HuH-7 (cell line): ENCODE measurements around the gene TBCK.
"Not testable (repeated sequence)": the region's sequence is repeated elsewhere in the genome, so short reads cannot be mapped to it uniquely, and the experiment has no call there.

Experiments
- DNase-seq: peaks from one replicate; pipeline ENCODE4 v3.0.0; 2011; ENCODE audit warnings: low spot score

The TBCK gene

DNA sequence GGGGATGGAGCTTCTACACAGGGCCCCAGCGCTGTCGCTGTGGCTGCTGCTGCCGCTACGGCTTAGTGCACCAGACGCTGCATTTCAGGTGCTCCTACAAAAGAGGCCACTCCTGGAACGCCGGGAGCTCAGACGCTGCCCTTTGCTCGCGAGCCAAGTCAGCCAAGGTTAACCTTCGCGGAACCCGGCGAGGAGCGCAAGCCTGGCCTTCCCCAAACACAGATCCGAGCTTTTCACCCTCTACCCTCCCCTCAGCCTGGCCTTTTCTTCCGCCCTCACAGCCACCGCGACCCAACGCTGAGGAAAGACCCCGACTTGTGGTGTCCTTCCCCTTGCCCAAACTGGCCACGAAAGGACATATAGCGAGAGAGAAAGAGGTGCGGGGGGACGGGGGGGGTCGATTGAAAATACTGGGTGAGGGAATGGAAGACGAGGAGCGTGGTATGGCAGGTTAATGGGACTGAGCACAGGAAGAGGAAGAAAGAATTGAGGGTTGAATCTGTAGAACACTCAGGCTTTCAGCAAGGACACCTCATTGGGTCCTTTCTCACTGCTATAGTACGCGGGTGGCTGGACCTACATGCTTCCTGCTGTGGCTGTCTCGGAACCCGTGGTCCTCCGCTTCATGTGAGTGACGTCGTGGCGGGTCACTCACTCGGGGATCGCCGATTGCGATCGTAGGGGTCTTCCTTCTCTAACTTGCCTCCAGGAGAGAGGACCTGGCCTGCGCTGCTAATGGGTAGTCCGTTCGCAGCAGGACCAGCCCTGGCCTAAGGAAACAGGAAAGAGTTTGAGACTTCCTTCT is at the start of gene TBCK, which contains the start of gene AIMP1:
Gene TBCK, minus strand, starts transcription at position 242 of the 805 bp plus-strand sequence. CDS start 7,249 bp downstream, outside the sequence.
Gene AIMP1, plus strand, starts transcription at position 583 of the 805 bp plus-strand sequence. CDS start 8,460 bp downstream, outside the sequence.
- peak; percentile 66 for DNase-seq

DNA sequence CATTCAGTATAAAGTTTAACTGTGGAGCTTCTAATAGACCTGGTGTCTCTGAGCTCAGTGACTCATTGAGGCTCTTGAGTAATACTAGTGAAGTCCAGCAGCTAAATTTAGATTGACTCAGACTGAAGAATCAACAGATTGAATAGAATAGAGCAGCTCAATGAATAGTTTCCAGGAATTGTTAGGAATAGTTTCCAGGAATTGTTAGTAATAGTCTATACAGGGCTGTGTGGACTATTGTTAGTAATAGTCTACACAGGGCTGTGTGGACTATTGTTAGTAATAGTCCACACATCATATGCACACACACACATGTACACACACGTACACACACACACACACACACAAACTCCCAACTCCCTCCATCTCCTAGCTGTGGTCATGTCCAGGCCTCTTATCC is 49.6 kb upstream of the TBCK start:
- DNase-seq = peak; percentile 0

DNA sequence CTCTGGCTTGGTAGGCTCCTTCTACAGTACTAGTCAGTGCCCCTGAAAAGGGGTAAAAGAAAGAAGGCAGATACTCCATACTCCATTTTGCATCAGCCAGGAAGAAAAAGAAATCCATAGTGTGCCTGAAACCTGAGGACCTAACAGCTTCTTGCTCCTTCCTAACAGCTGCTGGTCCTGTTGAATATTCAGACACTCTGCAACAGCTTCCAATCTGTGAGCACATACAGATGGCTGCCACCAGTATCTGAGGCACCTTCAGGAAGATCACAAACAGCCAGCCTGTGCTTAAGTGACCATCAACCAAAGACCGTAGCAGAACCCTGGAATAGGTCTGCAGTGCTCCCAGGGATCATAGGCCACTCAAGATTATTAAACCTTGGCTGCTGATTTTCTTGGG is 48.3 kb upstream of the TBCK start:
- no peak for DNase-seq

DNA sequence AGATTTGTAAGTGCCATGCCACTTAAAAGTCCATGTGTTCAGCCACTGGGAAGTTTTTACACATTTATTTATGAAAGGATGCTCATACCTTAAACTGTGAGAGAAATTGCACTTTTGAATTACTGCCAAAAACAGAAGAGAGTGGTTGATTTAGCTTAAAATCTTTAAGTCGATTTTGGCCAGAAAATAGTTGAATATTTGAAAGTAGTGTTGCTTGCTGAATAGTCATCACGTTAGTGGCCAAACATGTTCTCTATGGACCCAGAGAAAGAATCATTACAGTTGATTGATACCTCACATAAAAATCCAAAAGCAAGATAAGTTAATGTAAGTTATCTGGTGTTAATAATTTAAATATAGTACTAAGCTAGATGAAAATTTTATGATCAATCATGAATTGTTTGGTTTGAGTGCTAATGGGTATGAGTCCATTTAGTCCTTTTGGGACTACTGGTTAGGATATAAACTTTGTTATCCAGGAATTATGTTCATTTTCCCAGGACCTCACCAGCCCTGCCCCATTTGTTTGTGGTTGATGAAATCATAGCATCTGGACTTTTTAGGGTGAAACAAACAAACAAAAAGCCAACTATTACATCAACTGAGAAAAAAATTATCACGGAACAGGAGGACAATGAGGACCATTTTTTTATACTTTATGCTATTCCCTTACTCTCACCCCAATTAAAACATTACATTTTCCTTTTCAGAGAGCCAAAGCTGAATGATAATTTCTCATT is 46.2 kb upstream of the TBCK start:
- no peak for DNase-seq

DNA sequence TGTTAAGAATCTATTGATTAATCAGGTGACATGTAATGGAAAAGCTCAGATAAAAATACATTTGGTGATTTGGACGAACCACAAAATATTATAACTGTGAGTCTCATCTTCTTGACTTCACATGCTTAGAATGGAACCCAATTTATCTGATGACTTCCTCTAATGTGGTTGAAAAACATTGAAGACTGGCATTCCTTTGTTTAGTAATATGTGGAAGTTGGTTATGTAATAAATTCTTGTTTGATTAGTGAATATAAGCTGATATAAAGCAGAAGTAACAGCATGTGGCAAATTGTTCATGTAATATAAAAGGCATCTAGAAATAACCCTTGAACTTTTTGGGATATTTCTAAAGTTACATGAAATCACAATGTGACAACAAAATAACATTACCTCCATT is 42.9 kb upstream of the TBCK start:
- no peak for DNase-seq

DNA sequence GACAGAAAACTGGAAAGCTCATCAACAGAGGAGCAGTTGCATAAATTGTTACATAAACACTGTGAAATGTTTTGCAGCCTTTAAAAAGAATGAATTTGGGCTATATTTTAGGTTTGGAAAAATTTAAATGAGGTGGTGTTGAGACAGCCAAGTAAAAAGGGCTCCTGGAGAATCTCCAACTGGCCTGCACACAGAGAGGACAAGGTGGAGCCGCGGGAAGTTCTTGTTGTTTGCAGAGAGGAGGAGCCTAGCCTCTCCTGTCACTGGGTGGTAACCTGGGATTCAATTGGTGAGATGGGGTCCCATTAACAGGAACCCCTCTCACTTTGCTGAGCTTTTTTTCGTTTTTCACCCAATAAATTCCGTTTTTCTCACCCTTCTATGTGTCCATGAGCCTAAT is 39.2 kb upstream of the TBCK start:
- DNase-seq = no peak

DNA sequence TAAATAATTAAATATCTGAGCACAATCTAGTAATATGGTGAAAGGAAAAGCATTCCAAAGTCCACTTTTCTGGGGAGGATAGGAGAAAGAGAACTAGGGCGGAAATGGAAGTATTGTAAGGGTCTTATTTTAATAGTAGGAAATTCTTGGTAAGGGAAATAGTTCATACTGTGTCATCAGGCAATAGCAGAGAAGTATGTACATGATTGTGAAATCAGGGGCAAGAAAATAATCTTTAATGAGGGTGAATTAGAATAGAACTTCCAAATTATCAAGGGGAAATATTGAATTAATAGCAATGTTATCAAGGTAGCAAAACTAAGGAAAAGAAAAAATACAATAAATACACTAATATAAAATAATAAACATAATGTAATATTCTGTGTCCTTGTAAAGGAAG is 37.8 kb upstream of the TBCK start:
- no peak for DNase-seq

DNA sequence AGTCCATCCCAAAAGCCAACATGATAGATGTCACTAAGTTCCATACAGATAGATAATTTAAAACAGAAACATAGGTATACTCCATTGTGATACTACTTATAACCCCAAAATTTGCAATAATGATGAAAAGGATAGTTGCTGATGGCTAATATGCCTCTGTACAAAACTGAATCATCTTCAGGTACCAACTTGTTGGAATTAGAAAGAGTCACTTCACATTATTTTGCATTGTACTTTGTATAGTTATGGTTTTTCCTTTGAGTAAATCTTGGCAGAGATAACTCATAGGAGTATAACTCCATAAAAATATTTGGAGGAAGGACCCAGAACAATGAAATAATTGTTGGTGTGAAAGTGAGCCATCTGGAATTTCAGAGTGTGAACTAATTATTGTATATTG is 35.0 kb upstream of the TBCK start:
- DNase-seq = no peak

DNA sequence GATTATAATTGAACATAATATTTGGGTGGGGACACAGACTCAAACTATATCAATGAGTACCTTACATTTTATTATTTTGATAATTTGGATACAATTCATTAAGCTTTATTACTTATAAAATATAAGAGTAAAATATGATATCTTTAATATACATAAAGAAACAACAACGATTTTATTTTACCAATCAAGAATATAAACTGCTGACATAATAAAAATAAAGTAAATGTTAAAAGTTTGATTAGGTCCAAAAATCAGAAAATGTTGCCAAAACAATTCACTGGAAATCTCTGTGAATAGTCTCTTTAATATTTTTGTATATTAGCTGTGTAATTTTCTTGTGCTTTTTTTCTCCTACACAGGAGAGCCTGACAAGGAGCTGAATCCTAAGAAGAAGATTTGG is 31.2 kb upstream of the TBCK start:
- no peak for DNase-seq

DNA sequence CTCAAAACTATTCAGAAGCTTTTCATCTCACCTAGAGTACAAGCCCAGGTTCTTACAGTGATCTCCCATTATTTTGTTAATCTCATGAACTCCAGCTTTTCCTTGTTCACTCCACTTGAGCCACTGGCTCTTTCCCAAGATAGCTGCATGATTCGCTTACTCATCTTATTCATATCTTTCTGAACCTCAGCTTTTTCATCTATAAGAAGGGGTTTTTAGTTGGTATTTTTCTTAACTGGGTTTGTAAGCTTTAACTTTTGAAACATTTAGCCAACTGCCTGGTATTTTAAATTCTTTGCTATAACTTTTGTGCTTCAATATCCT is 28.6 kb upstream of the TBCK start:
- no peak for DNase-seq

DNA sequence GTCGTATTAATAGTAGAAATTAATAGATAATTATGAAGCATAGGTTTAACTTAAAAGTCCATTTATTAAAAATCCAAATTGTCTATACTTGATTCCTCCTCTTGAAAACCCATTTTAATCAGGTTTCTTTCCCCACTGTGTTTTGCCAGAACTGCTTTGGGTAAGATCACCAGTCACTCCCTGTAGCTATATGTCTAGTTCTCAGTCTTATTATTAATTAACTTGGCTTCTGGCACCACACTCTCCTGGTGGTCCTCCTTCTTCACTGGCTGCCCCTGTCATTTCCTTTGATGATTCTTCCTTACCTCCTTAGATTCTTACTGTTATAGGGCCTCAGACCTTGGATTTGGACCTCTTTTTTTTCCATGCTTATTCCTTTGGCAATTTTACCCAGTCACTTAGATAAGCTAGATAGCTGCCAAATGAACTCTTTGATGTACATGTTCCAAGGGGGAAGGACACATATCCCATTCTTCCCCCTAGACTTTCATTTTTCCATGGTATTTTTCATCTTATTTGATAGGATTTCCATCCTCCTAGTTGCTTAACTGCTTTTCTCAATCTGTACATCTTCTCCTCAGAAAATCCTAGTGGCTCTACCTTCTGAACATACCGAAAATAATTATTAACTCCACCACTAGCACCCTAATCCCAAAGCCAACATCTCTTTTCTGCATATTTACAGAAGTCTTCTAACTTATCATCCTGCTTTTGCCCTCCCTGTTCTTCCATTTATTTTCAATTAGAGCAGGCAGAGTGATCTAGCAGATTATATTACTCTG is 28.0 kb upstream of the TBCK start:
- DNase-seq = no peak

DNA sequence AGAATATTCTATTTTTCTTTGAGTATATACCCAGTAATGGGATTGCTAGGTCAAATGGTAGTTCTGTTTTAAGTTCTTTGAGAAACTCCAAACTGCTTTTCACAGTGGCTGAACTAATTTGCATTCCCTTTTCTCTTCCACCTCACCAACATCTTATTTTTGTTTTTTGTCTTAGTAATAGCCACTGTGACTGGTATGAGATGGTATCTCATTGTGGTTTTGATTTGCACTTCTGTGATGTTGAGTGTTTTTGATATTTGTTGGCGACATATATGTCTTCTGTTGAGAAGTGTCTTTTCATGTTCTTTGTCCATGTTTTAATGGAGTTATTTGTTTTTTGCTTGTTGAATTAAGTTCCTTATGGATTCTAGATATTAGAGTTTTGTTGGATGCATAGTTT is 24.8 kb upstream of the TBCK start:
- no peak for DNase-seq

DNA sequence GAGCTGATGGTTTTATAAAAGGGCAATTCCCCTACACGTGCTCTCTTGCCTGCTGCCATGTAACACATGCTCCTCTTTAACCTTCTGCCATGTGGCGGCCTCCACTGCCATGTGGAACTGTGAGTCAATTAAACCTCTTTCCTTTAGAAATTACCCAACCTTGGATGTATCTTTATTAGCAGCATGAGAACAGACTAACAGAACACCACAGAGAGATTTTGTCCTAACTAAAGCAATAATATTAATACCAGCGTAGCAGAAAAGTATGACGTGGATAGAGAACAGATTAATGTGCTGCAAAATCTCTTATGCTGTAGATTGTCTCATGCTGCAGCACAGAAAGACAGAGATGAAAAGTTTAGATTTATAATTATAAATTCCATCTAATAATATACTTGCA is 23.4 kb upstream of the TBCK start:
- DNase-seq = no peak

DNA sequence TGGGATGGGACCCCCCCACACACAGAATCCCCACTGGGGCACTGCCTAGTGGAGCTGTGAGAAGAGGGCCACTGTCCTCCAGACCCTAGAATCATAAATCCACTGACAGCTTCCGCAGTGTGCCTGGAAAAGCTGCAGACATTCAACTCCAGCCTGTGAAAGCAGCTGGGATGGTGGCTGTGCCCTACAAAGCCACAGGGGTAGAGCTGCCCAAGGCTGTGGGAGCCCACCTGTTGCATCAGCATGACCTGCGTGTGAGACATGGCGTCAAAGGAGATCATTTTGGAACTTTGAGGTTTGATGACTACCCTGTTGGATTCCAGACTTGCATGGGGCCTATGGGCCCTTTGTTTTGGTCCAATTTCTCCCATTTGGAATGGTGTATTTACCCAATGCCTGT is 22.7 kb upstream of the TBCK start:
- no peak for DNase-seq

DNA sequence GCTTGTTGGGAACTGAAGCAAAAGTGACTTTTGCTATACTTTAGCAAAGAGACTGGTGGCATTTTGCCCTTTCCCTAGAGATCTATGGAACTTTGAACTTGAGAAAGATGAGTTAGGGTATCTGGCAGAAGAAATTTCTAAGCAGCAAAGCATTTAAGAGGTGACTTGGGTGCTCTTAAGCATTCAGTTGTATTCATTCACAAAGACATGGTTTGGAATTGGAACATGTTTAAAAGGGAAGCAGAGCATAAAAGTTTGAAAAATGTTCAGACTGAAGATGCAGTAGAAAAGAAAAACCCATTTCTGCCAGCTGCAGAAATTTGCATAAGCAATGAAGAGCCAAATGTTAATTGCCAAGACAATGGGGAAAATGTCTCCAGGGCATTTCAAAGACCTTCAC is 21.9 kb upstream of the TBCK start:
- no peak for DNase-seq

DNA sequence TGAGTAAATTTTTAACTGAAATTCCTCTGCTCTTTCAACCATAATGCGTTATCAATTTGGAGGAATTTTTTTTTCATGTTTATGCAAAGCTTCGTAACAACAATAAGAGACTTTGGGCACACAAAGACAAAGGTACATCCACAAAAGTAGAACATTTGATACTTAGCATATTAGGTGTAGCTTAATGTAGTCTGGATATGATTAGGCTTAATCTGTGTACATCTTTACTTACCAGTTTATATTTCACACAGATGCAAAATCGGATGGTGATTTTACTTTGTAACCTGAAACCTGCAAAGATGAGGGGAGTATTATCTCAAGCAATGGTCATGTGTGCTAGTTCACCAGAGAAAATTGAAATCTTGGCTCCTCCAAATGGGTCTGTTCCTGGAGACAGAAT is 20.6 kb upstream of the TBCK start:
- no peak for DNase-seq

DNA sequence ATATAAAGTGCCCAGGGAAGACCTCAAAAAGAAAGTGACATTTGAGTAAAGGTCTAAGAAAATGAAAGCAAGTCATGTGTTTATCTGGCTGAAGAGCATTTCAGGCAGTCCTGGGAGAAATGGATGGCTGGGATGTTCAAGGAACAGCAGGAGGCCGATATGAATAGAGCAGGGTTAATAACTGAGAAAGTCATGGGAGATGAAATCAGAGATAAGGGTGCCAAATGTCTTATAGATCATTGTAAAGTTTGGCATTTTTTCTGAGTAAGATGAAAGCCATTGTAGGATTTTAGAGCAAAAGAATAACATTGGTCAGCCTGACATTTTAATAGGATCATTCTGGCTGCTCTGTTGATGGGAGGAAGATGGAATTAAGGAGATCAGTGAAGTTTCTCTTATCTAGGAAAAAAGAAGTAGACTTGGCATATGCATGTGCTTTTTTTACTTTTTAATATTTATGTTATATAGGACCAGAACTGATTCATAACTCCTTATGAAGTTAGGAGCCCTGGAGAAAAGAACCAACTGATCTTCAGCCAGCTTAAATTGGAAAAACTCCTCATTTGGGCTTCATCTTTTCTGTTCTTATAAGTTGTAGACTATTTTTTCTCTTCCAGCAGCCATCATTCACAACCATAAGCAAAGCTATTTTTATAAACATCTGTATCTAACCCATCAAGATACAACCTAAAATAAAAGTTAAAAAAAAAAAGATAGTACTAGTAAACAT is 18.9 kb upstream of the TBCK start:
- no peak for DNase-seq

DNA sequence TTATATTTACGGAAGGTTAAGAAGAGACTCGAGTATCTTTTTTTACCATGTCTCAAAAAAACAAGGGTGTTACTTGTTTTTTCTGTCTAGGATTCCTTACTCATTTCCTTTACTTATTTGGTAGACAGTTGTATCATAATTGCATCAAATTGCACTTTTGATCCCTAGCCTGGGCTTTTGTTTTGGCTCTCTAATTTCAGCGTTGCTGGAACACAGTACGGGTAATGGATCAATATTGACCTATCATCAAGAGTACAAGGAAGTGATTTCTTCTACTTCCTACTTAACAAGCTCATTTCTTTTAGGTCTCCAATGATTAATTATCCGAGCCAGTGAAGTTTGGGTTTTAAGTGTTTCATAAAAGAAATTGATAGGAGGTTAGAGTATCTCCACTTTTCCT is 17.2 kb upstream of the TBCK start:
- DNase-seq = no peak

DNA sequence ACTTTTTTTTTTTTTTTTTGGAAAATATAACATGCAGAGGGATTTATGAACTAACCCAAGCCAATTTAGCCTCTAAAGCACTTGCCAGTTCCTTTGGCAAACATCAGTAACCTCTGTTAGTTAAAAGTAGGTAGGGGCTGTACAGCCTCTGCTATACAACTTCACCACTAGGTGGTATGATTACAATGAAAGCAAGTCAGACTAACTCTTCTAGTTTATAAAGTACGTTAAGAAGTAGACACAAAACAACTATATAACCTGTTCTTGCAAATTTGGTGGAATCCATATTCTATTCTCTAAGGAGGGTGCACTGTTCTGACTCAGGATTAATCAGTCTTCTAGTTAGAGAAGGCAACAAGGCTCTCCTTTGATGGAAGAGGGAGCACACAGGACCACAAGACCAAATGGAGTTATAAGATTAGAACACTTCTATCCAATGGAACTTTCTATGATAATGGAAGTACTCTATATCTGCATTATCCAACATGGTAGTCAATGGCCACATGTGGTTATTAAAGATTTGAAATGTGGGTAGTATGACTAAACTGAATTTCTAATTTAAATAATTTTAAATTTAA is 13.1 kb upstream of the TBCK start:
- DNase-seq = peak; percentile 36

DNA sequence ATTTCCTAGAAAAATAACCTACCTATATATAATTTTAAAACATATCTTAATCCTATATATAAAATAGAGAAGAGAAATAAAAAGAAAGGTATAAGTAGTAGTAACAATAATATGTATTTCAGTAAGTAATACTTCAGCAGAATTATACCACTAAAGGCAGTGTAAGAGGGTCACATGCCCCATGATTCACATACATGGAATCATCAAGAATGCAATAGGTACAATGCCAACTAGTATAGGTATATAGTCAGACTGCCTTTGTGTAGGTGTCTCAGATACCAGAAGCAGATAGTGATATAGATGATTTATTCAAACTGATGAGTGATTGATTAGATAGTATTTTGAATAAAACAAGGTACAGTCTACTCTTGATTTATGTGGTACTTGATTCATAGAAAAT is 9.8 kb upstream of the TBCK start:
- DNase-seq = no peak

DNA sequence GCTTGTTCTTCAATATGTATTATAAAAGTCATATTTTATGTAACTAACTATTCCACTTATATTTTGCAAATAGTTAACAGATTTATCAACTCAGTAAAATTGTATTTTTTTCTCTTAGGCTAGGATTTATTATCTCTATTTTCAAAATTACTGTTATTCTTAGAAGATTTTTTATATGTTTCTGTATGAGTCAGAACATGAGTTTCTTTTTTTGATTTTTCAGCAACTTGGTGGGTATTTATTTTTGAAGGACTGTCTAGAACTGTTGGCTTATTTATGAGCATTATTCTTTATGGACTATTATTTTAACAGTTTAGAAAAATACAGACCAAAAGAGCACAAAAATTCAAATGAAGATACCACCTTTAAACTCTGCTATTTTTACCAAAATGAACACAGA is 7.1 kb upstream of the TBCK start:
- no peak for DNase-seq

DNA sequence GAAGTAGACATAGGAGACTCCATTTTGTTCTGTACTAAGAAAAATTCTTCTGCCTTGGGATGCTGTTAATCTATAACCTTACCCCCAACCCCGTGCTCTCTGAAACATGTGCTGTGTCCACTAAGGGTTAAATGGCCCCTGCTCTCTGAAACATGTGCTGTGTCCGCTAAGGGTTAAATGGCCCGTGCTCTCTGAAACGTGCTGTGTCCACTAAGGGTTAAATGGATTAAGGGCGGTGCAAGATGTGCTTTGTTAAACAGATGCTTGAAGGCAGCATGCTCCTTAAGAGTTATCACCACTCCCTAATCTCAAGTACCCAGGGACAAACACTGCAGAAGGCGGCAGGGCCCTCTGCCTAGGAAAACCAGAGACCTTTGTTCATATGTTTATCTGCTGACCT is 5.8 kb upstream of the TBCK start:
- not testable (repeated sequence) for DNase-seq
